Kasumi-1 (cell line): ENCODE results near the gene CMTM1.
"Not testable (repeated sequence)": the region's sequence is repeated elsewhere in the genome, so short reads cannot be mapped to it uniquely, and the experiment has no call there.

ENCODE experiments used
- DNase-seq, 2 experiments: peaks; one replicate each; lab custom pipeline; 2025; lab: John Stamatoyannopoulos, UW

CMTM1 gene

DNA sequence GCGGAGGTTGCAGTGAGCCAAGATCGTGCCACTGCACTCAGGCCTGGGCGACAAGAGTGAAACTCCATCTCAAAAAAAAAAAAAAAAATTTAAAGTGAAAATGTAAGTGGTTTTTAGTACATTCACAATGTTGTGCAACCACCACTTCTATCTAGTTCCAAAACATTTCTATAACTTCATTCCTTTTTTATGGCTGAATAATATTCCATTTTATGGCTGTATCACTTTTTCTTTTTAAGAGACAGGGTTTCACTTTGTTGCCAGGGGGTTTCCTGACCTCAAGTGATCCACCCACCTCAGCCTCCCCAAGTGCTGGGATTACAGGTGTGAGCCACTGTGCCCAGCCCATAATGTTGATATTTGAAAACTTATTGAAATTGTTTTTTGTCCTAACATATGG is 26.6 kb downstream of the CMTM1 start:
- DNase-seq = no peak

DNA sequence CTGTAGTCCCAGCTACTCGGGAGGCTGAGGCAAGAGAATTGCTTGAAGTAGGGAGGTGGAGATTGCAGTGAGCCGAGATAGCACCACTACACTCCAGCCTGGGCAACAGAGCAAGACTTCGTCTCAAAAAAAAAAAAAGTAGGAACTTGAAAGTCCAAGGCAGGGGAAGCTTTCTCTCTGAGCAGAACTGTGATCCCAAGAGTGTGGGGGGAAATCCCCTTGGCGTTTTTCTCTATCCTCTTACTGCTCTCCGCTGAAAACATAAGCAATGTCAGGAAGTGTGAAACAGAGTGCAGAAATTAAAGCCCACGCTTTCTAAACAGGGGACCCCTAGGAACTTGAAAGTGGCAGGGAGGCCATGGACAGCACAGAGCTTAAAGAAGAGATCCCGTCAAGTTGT is 28.5 kb downstream of the CMTM1 start:
- DNase-seq = no peak

DNA sequence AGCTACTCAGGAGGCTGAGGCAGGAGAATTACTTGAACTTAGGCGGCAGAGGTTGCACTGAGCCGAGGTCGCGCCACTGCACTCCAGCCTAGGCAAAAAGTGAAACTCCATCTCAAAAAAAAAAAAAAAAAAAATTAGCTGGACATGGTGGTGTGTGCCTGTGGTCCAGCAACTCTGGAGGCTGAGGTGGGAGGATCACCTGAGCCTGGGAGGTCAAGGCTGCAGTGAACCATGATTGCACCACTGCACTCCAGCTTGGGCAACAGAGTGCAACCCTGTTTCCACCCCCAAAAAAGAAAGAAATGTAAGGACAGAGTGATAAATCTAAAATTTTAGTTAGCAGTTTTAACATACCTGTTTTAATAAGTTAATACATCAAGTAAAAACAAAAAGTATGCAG is 30.3 kb downstream of the CMTM1 start:
- DNase-seq = not testable (repeated sequence)

DNA sequence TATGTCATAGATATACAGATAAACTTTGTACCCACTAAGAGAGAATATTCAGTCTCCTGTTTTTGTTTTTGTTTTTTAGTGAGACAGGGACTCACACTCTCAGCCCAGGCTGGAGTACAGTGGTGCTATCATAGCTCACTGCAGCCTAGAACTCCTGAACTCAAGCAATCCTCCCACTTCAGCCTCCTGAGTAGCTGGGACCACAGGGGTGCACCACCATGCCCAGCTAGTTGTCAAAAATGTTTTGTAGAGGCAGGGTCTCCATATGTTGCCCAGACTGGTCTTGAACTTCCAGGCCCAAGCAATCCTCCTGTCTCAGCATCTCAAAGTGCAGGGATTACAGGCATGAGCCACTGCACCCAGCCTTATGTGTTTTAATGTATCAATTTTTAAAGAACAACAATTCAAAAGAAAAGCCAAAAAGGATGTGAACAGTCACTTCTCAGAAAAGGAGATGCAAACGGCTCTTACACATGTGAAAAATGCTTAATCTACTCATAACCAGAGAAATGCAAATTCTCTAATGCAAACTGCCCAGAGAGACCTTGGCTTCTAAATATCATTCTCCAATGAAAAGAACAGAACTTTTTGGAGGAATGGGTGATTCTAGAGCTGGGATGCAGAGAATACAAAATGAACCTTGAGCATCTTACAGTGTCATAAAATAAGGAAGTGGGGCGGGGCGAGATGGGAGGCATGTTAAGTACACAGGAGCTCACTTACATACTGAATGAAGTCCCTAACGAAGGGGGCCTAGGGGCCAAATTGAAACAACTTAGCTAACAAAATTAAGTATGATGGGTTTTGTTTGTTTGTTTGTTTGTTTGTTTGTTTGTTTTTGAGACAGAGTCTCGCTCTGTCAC is 31.0 kb downstream of the CMTM1 start:
- DNase-seq = no peak

DNA sequence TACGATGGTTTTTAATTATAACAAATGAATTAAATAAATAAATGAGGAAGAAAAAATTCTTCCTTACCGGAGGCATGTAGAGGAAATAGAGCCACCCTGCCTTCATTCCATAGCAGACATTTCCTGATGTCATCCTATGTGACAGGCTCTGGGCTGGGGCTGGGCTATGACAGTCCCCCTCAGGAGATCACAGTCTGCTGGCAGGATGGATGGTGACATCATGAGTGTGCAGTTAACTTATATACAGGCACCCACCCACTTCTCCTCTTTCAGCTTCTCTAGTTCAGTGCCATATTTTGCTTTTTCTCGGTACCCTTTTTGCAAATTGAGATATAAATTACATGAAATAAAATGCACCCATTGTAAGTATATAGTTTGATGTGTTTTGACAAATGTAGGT is 31.9 kb downstream of the CMTM1 start:
- DNase-seq = peak in 1 of 2 experiments; percentile 32

DNA sequence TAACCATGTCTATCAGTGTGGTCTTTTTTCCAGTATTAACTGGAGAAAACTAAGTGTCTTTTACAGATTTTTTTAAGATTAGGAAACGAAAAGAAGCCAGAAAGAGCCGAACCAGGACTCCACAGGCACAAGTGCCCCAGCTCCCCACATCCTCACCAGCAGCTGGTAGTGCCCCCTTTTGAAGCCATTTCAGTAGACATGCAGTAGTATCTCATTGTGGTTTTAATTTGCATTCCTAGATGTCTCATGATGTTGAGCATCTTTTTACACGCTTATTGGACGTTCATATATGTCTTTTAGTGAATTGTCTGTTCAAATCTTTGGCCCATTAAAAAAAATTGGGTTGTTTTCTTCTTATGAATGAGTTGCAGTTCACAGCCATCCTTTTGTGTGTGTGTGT is 33.5 kb downstream of the CMTM1 start:
- no peak for DNase-seq

DNA sequence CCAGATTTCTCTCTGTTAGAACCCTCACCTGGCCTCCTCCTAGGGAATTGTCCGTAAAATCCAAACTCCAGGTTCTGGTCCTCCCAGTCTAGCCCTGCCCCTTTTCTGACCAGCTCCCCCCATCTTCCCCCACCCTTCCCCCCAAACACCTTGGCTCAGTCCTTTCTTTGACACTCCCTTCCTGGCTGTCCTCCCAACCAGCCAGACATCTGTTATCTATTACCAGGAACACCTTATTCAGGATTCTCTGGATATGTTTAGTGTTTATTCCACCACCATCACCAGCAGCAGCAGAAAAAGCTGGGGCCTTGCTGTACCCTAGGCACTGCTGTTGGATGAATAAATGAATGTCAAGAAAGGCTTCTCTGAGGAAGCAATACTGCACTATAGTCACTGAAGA is 34.2 kb downstream of the CMTM1 start:
- DNase-seq = no peak

DNA sequence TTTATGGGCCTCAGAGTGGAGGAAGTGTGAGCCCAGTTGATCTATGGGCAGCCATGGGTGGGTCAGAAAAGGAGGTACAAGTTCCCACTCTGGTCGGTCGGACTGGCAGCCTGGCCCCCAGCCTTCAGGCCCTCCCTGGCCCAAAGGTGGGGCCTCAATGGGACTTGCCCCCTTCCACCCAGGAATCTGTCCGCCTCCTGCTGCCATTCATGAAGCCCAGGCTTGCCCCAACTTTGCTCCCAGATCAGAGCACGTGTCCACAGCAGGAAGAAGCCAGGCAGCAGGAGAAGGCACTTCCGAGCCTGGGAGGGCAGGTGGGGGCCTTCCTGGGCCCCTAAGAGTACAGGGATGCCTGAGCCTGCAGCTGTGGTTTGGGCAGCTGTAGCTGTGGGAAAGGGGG is 35.2 kb downstream of the CMTM1 start:
- no peak for DNase-seq

DNA sequence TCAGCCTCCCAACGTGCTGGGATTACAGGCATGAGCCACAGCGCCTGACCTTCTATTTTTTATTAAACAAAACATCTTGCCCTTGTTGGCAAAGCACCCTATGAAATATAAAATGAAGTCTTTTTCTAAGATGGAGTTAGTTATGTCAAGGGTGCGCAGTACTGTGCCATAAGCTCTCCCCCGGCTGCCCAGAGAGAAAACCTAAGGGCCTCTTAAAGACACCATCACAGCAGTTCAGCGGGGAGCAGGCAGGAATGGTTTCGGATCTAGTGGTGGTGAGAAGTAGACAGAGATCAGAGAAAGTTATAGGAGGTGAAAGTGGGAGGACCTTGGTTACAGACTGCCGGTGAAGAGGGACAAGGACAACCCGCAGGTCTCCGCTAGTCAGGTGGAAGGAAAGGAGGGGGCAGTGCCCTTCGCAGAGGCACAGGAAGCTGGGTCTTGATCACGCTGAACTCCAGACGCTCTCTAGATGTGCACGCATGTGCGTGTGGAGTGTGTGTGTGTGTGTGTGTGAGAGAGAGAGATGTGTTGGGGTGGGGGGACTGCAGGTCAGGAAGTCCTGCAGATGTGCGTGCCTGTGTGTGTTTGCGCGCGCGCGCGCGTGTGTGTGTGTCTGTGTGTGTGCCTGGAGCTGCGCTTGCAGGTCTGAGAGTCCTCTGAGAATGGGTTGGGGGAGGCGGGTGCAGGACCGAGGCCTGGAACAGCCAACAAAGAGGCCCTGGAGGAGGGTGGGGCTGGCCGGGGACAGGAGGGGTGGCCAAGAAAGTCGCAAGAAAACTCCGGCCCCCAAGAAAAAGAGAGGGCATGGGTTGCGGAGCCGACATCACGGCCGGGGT is 37.5 kb downstream of the CMTM1 start:
- DNase-seq = peak; percentile 89 to 91

DNA sequence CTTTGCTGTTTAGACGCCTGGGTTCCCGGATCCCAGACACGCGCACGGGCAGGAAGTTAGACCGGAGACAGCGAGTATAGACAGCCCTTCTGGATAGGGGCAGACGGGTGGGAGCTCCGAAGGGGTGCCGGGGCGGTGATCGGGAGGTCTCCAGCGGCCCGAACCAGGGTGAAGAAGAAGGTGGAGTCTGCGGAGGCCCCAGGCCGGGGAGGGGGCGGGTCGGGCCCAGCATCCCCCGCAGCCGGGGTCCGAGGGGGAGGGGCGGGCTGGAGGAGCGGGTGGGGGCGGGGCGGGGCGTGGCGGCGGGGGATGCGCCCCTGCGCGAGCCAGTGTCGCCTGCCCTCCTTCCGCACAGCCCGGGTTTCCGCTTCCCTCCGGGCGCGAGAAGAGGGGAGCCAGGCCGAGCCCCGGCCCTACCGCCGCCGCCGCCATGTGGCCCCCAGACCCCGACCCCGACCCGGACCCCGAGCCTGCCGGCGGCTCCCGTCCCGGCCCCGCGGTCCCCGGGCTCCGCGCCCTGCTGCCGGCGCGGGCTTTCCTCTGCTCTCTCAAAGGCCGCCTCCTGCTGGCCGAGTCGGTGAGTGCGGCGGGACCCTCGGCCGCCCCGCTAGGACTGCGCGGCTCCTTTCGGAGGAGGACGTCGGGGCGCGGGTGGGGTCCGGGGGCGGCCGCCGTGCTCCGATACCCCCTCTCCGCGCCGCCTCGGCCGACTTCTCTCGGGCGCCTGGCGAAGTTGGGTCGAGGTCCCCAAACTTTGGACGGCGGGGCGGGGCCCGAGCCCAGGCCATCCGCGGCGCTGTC is 38.3 kb downstream of the CMTM1 start, which contains the start of gene CMTM3:
TSS of gene CMTM3 (plus strand) at position 329 of the 801 bp plus-strand sequence. CDS start at position 431, 102 bp downstream.
- DNase-seq = peak; percentile 86 to 88

DNA sequence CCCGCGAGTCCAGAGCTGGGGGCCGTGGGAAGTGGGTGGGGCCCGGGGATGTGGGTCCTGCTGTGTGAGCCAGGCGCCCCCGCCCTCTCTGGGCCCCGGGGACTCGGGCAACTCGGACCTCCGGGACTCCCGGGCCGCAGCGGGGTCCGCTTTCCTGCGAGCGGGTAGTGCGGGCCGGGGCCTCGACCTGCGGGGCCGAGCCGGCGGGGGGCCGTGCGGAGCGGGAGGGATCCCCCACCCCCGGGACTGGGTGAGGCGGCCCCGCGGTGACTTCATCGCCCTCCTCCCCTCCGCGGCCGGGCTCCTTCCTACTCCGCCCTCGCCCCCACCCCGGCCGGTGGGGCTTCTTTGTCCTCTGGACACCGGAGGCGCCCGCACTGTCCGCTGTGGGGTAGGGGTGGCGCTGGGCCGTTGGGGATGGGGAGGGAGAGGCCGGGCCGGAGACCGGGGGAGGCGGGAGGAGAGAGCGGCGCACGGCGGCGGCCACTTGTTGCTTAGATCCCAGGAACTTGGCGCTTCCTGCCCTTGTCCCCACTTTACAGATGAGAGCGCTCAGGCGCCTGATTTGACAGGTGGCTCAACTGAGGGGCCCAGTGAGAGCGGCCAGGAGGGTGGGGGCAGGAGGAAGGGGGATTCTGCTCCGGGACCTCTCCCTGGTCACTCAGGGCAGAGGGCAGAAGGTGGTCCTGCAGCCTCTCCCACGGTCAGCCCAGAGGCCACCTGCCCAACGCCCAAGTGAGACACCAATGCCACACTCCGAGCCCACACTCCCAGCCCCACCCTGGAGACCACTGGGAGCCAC is 39.1 kb downstream of the CMTM1 start:
- DNase-seq = peak in 1 of 2 experiments; percentile 14

DNA sequence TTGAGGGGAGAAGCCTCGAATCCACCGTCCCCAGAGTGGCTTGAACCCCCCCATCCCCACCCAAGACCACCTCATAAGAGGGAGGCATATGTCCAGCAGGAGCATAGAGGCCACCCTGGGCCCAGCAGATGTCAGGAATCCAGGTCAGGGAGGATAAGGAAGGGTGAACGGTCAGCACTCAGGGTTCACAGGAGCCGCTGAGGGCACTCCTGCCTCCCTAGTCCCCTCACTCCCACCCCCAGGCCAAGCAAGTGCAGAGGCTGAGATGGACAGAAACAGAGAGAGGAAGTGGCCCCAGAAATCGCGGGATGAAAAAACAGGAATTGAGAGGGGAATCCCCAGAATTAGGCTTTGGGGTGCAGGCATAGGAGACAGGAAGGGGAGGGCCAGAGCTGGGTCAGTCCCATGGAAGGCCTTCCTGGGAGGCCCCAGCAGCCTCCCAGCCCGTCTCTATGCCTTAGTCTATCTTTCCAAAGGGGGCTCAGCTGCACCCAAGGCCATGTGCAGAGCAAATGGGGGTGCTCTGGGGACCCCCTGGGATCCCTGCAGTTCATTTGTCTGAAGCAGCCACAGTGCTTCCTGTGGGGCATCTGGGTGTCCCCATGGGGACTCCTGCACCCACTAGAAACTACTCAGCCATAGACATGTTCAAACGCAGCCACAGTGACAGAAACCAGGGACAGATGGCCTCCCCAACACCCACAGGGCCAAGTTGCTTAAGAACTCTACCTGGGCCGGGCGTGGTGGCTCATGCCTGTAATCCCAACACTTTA is 39.9 kb downstream of the CMTM1 start:
- DNase-seq = peak in 1 of 2 experiments; percentile 29

DNA sequence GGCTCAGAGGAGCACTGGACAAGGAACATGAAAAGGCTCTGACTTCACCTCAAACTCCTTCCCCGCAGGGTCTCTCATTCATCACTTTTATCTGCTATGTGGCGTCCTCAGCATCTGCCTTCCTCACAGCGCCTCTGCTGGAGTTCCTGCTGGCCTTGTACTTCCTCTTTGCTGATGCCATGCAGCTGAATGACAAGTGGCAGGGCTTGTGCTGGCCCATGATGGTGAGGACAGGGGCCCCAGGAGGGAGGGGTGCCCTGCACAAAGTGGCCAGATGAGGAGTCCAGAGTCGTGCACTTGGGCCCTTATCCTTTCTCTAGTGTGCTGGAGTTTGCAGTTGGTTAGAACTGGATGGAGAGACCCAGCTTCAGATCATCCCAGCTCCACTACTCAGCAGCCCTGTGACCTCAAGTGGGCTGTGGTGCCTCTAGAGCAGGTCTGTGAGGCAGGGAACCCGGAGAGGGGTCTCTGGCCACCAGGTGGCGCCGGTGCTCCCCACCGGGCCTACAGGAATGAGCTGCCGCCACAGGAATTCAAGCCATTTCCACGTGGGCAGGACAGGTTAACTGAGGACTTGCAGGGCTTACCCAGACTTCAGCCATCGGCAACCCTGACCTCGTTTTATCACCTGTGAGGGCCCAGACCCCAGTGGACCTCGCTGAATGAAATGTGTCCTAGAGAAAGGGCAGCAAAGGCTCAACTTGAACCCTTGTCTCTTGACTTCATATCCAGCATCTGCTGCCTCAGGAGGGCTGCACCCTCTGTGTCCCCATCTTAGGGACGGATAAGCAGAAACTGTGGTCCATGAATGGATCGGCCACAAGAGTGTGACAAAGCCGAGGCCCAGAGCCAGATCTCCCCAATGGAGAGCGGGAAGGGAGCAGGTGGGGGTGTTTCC is 42.3 kb downstream of the CMTM1 start:
- DNase-seq = peak; percentile 84 to 85

DNA sequence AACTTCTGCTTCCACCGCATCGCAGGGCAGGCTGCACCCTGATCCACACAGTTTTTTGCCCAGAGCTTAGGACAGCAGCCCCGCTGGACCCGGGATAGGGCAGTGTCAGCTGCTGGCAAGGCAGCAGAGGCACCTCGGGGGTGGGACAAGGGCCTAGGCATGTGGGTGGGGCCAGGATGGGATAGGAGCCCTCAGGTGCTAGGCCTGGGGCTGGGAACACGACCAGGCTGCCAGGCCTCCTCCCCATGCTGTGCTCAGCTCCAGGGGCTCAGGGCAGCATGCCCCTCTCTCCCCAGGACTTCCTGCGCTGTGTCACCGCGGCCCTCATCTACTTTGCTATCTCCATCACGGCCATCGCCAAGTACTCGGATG is 42.9 kb downstream of the CMTM1 start:
- no peak for DNase-seq

DNA sequence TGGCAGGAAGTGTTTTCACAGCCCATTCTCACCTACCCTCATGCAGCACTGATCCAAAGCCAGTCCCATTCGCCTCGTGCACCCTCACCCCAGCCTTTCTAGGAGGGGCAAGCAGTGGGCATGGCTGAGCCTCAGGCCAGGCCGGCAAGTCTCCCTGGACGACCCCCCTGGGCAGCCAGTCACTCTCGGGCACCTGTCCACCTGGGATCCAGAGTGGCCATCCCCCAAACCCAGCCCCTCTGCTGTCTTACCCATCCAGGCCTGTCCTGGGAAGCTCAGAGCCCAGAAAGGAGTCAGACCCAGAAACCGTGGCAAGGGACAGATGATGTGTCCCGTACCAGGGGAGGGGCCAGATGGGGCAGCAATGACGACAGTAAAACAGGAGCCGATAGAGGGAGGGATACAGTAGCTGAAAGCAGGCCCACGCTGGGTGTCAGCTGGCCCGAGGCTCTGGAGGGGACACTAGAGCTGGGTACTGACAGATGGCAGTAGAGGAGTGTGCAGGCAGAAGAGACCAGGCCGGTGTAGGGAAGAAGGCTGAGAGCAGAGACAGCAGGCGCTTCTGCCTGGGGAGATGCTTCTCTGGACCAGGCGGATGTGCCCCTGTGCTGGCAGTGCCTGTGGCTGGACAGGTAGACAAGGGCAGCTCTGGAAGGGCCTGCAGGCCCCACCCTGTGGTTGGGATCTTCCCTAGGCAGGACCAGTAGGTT is 44.0 kb downstream of the CMTM1 start:
- DNase-seq = no peak

DNA sequence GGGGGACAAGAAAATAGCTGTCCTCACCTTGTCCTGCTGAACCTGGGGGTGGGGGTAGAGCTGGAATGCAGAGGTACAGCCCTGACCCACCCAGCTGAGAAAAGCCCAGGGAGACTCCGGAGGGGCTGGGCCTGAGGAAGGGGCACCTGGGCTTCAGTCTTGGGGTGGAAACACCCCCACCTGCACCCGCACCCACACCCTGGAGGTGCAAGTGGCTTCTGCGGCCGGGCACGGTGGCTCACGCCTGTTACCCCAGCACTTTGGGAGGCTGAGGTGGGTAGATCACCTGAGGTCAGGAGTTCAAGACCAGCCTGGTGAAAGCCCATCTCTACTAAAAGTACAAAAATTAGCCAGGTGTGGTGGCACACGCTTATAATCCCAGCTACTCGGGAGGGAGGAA is 45.7 kb downstream of the CMTM1 start:
- not testable (repeated sequence) for DNase-seq

DNA sequence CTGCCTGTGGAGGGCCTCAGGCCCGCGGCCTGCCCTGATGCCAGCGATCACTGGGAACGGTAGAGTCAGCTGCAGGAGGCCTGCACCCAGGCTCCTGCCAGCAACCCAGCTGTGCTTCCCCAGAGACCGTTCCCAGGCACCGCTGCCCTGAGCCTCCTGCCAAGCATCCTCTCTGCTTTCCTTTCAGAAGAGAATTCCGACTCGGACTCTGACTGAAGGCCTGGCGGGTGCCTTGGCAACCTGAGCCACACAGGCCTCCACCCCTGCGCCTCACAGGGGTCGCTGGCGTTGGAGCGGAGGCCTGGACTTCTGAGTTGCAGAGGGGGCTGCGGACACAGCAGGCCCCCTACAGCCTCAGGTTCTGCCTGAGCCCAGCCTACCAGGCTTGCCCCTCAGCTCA is 46.2 kb downstream of the CMTM1 start:
- no peak for DNase-seq

DNA sequence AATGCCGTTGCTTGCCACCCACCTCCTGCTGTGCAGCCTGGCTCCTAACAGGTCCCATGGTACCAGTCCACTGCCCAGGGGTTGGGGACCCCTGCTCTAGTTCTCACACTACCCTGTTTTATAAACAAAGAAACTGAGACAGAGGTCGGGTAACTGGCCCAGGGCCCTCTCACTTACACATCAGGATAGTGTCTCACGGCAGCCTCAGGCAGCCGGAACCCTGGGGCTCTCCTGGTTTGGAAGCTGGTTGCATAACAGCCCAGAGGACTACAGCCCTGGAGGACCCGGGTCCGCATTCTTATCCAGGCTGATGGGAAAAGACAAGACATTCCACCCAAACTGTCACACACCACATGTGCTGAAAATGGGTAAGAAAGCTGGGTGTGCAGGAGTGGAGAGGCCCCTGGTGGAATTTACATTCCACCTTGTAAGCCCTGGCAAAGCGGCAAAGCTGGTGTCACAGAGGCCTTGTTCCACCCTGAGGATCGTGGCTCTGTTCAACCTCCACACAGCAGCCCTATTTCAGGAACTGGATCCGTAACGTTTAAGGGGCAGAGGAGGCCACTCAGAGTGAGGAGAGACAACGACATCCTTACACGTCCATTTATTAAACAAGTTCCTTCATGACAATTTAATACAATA is 48.0 kb downstream of the CMTM1 start:
- DNase-seq = no peak
